ENCODE data around the gene SLC66A3. TPM values are rescaled to one million over a fixed set of nuclear protein-coding genes. Genes with fewer than 3 reads are reported as not detected.

SLC66A3 gene
- total and polyA plus RNA-seq, 8 donors, result 12.1 to 55.1 (median 22.9) TPM; not detected in 1

GRCh38 chr2:11186145-11186544 is 30.9 kb downstream of the SLC66A3 start:
- intact Hi-C loops (cut with DNase I; ENCODE audit: low total_unique reads), result no loop called here
- no peaks in the 10 kb centered on the region for H3K27me3 ChIP-seq
- TF ChIP-seq EP300 (IDR thresholded peaks at IDR 0.05), result no peak
- TF ChIP-seq POLR2AphosphoS5 (IDR thresholded peaks at IDR 0.05), result no peak
- no peak for TF ChIP-seq POLR2A (IDR thresholded peaks at IDR 0.05)
- no peak for TF ChIP-seq CTCF (IDR thresholded peaks at IDR 0.05)

GRCh38 chr2:11187083-11187619 is 31.9 kb downstream of the SLC66A3 start:
- intact Hi-C loops (cut with DNase I; ENCODE audit: low total_unique reads), result no loop called here
- WGBS, 5 donors, result 84 to 91% (median 89%) methylated on average over 7 of the region's 7 CpGs
- DNase-seq, result no peak
- H3K27me3 ChIP-seq, result no peaks in the 10 kb centered on the region
- H3K9me3 ChIP-seq, result no peaks in the 10 kb centered on the region
- H3K4me3 ChIP-seq, result no peak overlapping the region
- no peaks in the 10 kb centered on the region for H3K4me1 ChIP-seq
- H3K27ac ChIP-seq, result no peak overlapping the region
- TF ChIP-seq CTCF (IDR thresholded peaks at IDR 0.05) (no peak), EP300 (IDR thresholded peaks at IDR 0.05) (no peak), POLR2AphosphoS5 (IDR thresholded peaks at IDR 0.05) (no peak), POLR2A (IDR thresholded peaks at IDR 0.05) (no peak)
- H3K36me3 ChIP-seq, result peaks cover 14 to 70% (median 65%) of the 10 kb centered on the region in 4 donors

More at GRCh38 chr2:11186145-11186544, 30.9 kb downstream of the SLC66A3 start:
- DNase-seq, result no peak
- H3K4me1 ChIP-seq, result no peaks in the 10 kb centered on the region
- peaks cover 4 to 70% (median 64%) of the 10 kb centered on the region in 4 donors for H3K36me3 ChIP-seq
- no peaks in the 10 kb centered on the region for H3K9me3 ChIP-seq
- WGBS, 5 donors, result 94 to 96% (median 95%) methylated on average over 6 of the region's 6 CpGs
- H3K27ac ChIP-seq, result no peak overlapping the region
- H3K4me3 ChIP-seq, result no peak overlapping the region

- H3K27ac ChIP-seq, result no peak overlapping the region
- intact Hi-C loops (cut with DNase I; ENCODE audit: low total_unique reads), result no loop called here
- no peaks in the 10 kb centered on the region for H3K9me3 ChIP-seq
- no peaks in the 10 kb centered on the region for H3K27me3 ChIP-seq
- peaks cover 15 to 70% (median 65%) of the 10 kb centered on the region in 4 donors for H3K36me3 ChIP-seq
- TF ChIP-seq EP300 (IDR thresholded peaks at IDR 0.05) (no peak), CTCF (IDR thresholded peaks at IDR 0.05) (no peak), POLR2A (IDR thresholded peaks at IDR 0.05) (no peak), POLR2AphosphoS5 (IDR thresholded peaks at IDR 0.05) (no peak)
- no peaks in the 10 kb centered on the region for H3K4me1 ChIP-seq
- no peak for DNase-seq
- H3K4me3 ChIP-seq, result no peak overlapping the region
- WGBS, 5 donors, result 89 to 97% (median 93%) methylated on average over 2 of the region's 2 CpGs
These were observed 32.5 kb downstream of the SLC66A3 start for GRCh38 chr2:11187731-11188130.

- intact Hi-C loops (cut with DNase I; ENCODE audit: low total_unique reads), result no loop called here
- WGBS, 5 donors, result 91 to 95% (median 93%) methylated on average over 3 of the region's 3 CpGs
- no peak for DNase-seq
- TF ChIP-seq CTCF (IDR thresholded peaks at IDR 0.05) (no peak), EP300 (IDR thresholded peaks at IDR 0.05) (no peak), POLR2A (IDR thresholded peaks at IDR 0.05) (no peak), POLR2AphosphoS5 (IDR thresholded peaks at IDR 0.05) (no peak)
- Histone ChIP-seq H3K4me1 (no peaks in the 10 kb centered on the region), H3K9me3 (no peaks in the 10 kb centered on the region), H3K4me3 (no peak overlapping the region), H3K27ac (no peak overlapping the region), H3K36me3 (peaks cover 40 to 98% (median 95%) of the 10 kb centered on the region in 4 donors), H3K27me3 (no peaks in the 10 kb centered on the region)
These were observed 41.0 kb downstream of the SLC66A3 start for GRCh38 chr2:11196246-11196645.
